Gastrocnemius medialis (tissue), 4 donors: Measurements from ENCODE around the gene SGMS1. TPM values are rescaled to one million over a fixed set of nuclear protein-coding genes. Genes with fewer than 3 reads are reported as not detected.
"Not testable (repeated sequence)": the region's sequence is repeated elsewhere in the genome, so short reads cannot be mapped to it uniquely, and the experiment has no call there.

Source experiments
- ATAC-seq, 2 donors: fragments of 150-250 bp; one replicate each; pipeline ENCODE4 v1.9.1; 2016
- DNase-seq, 2 donors: peaks; one replicate each; pipeline ENCODE4 v3.0.0-alpha.2; 2019
- H3K27ac ChIP-seq, 4 donors: fragments of 200-600 bp; sonication (generic); 1 replicate in 1 of 4; 2 replicates in 3 of 4; pipeline ENCODE4 v1.5.1; 2016 to 2018; ENCODE audit warnings: mild to moderate bottlenecking in 2 of 4, moderate library complexity in 1 of 4
- H3K27me3 ChIP-seq, 3 donors: fragments of 200-600 bp; sonication (generic) in 2 of 3; 1 replicate in 1 of 3; 2 replicates in 2 of 3; pipeline versions ENCODE4 v1.5.1 to v1.6.0; 2016 to 2019; ENCODE audit warnings: mild to moderate bottlenecking in 1 of 3, moderate library complexity in 1 of 3
- H3K36me3 ChIP-seq, 2 donors: fragments of 200-600 bp; sonication (generic) in 1 of 2; one replicate each; pipeline ENCODE4 v1.5.1; 2017 to 2018
- H3K4me1 ChIP-seq, 2 donors: fragments of 200-600 bp; sonication (generic) in 1 of 2; one replicate each; pipeline ENCODE4 v1.5.1; 2016 to 2017; ENCODE audit warnings: mild to moderate bottlenecking in 2 of 2
- H3K4me3 ChIP-seq, 4 donors: fragments of 200-600 bp; sonication (generic) in 3 of 4; 1 replicate in 1 of 4; 2 replicates in 3 of 4; pipeline ENCODE4 v1.5.1; 2016 to 2019; ENCODE audit warnings: mild to moderate bottlenecking in 2 of 4
- H3K9me3 ChIP-seq, 3 donors: fragments of 200-600 bp; sonication (generic) in 2 of 3; 1 replicate in 1 of 3; 2 replicates in 2 of 3; pipeline ENCODE4 v1.5.1; 2016 to 2019
- CTCF ChIP-seq, 5 experiments: fragments of 450-650 bp in 3 of 5; fragments of 200-600 bp in 2 of 5; sonication (generic) in 2 of 5; IDR thresholded peaks in 4 of 5; conservative IDR thresholded peaks in 1 of 5; 1 replicate in 4 of 5; 2 replicates in 1 of 5; pipeline ENCODE4 v1.5.1; 2016 to 2019; ENCODE audit warnings: antibody characterized with exemption in 5 of 5, mild to moderate bottlenecking in 3 of 5, moderate library complexity in 3 of 5
- POLR2A ChIP-seq, 2 donors: fragments of 450-650 bp; IDR thresholded peaks; one replicate each; pipeline ENCODE4 v1.6.1; 2017; ENCODE audit warnings: antibody characterized with exemption in 2 of 2, mild to moderate bottlenecking in 2 of 2, moderate library complexity in 2 of 2
- in situ Hi-C, 4 donors: fragments of 200-750 bp; cut with MboI; loops; one replicate each; pipeline versions ENCODE4 v1.15.0 to v1.8.0; 2017; ENCODE audit warnings: low sequenced_read_pairs in 4 of 4
- intact Hi-C: fragments of 100-400 bp; cut with DNase I; formaldehyde crosslinking; loops from one replicate; pipeline ENCODE4 v1.15.1; 2023; ENCODE audit warnings: low total_unique reads
- total RNA-seq, 4 donors: library from RNA; depleted of rRNA; stranded (reverse); fragments of >200 nt; gene quantifications; one replicate each; pipeline versions ENCODE4 v1.1.0 to v1.2.3, GENCODE V29; 2016

SGMS1 gene
- total RNA-seq, 4 donors from 2014 or later: 17.6 to 30.7 (median 25.0) TPM

- no peak for DNase-seq
- Histone ChIP-seq H3K27me3 (no peaks in the 10 kb centered on the region), H3K9me3 (no peaks in the 10 kb centered on the region), H3K36me3 (no peaks in the 10 kb centered on the region), H3K27ac (no peak overlapping the region), H3K4me1 (peaks cover under 1 to 11% of the 10 kb centered on the region in 2 donors), H3K4me3 (no peak overlapping the region)
- intact Hi-C loops: no loop called here
- TF ChIP-seq POLR2A (IDR thresholded peaks at IDR 0.05) (no peak), CTCF (IDR thresholded peaks at IDR 0.05 in 4 of 5, conservative IDR thresholded peaks at IDR 0.05 in 1 of 5) (no peak)
- no peak for ATAC-seq
- in situ Hi-C loops: no loop called here
These were observed 197.3 kb downstream of the SGMS1 start for GRCh38 chr10:50426485-50426884.

GRCh38 chr10:50425215-50425614, 198.5 kb downstream of the SGMS1 start:
- H3K4me3 ChIP-seq, in situ Hi-C loops, H3K36me3 ChIP-seq, H3K9me3 ChIP-seq, H3K4me1 ChIP-seq, H3K27me3 ChIP-seq, H3K27ac ChIP-seq, DNase-seq, intact Hi-C loops, ATAC-seq: not testable (repeated sequence)

- no peak overlapping the region for H3K27ac ChIP-seq
- H3K36me3 ChIP-seq: no peaks in the 10 kb centered on the region
- H3K27me3 ChIP-seq: no peaks in the 10 kb centered on the region
- H3K4me3 ChIP-seq: no peak overlapping the region
- no peaks in the 10 kb centered on the region for H3K9me3 ChIP-seq
- intact Hi-C loops: no loop called here
- DNase-seq (no peak), ATAC-seq (no peak)
- peaks cover 0 to 7% of the 10 kb centered on the region in 2 donors for H3K4me1 ChIP-seq
- TF ChIP-seq POLR2A (IDR thresholded peaks at IDR 0.05): no peak
- TF ChIP-seq CTCF (IDR thresholded peaks at IDR 0.05 in 4 of 5, conservative IDR thresholded peaks at IDR 0.05 in 1 of 5): no peak
- in situ Hi-C loops: loop anchor here in 1 of 4 donors (25.0 kb wide), 1 partner anchor 189 kb away; the partner anchor contains the start of gene SGMS1
These were observed 200.3 kb downstream of the SGMS1 start for GRCh38 chr10:50423448-50423847.

GRCh38 chr10:50422259-50422658, 201.5 kb downstream of the SGMS1 start:
- Histone ChIP-seq H3K27me3 (no peaks in the 10 kb centered on the region), H3K27ac (no peak overlapping the region), H3K4me1 (peaks cover 0 to 13% of the 10 kb centered on the region in 2 donors), H3K9me3 (no peaks in the 10 kb centered on the region), H3K4me3 (no peak overlapping the region), H3K36me3 (no peaks in the 10 kb centered on the region)
- ATAC-seq (no peak), DNase-seq (no peak)
- in situ Hi-C loops (loop anchor here in 1 of 4 donors (25.0 kb wide), 1 partner anchor 190 kb away; the partner anchor contains the start of gene SGMS1), intact Hi-C loops (no loop called here)
- TF ChIP-seq CTCF (IDR thresholded peaks at IDR 0.05 in 4 of 5, conservative IDR thresholded peaks at IDR 0.05 in 1 of 5): no peak
- TF ChIP-seq POLR2A (IDR thresholded peaks at IDR 0.05): no peak

GRCh38 chr10:50421026-50421719, 202.6 kb downstream of the SGMS1 start:
- in situ Hi-C loops: loop anchor here in 1 of 4 donors (25.0 kb wide), 1 partner anchor 191 kb away; the partner anchor contains the start of gene SGMS1
- Histone ChIP-seq H3K27me3 (no peaks in the 10 kb centered on the region), H3K27ac (no peak overlapping the region), H3K36me3 (no peaks in the 10 kb centered on the region), H3K9me3 (no peaks in the 10 kb centered on the region), H3K4me1 (peaks cover 0 to 21% of the 10 kb centered on the region in 2 donors), H3K4me3 (no peak overlapping the region)
- DNase-seq (peak in 1 of 2 donors; percentile 16), ATAC-seq (no peak)
- intact Hi-C loops: loop anchor here (1.0 kb wide), 1 partner anchor 130 kb away; no protein-coding TSS in a partner anchor
- TF ChIP-seq CTCF (IDR thresholded peaks at IDR 0.05 in 4 of 5, conservative IDR thresholded peaks at IDR 0.05 in 1 of 5) (peak; percentile 26 to 70 (median 55)), POLR2A (IDR thresholded peaks at IDR 0.05) (no peak)
